HG03342 (cell line): ENCODE data around the gene COA3.

Experiments used
- ATAC-seq: cut with Tn5 transposase; IDR thresholded peaks from one replicate; pipeline ENCODE4 v1.9.1; 2021; ENCODE audit warnings: mild to moderate bottlenecking, moderate library complexity; ENCODE audit not compliant: unreplicated experiment

COA3 gene

GRCh38 chr17:42819939-42820535, 21.5 kb upstream of the COA3 start:
- ATAC-seq, result no peak

GRCh38 chr17:42818379-42818778, 19.9 kb upstream of the COA3 start:
- no peak for ATAC-seq

- ATAC-seq, result no peak
These were observed 19.4 kb upstream of the COA3 start for GRCh38 chr17:42817866-42818265.

- no peak for ATAC-seq
These were observed 16.3 kb upstream of the COA3 start for GRCh38 chr17:42814633-42815399.

- ATAC-seq, result no peak
These were observed 10.7 kb upstream of the COA3 start for GRCh38 chr17:42809250-42809649.

GRCh38 chr17:42806249-42806648, 7.7 kb upstream of the COA3 start:
- ATAC-seq, result no peak

- no peak for ATAC-seq
These were observed 6.4 kb upstream of the COA3 start for GRCh38 chr17:42804918-42805367.

GRCh38 chr17:42803074-42803883, 4.8 kb upstream of the COA3 start:
- no peak for ATAC-seq

- no peak for ATAC-seq
These were observed 507 bp downstream of the COA3 start for GRCh38 chr17:42798011-42798382.

GRCh38 chr17:42797067-42798007, 1.2 kb downstream of the COA3 start:
- ATAC-seq, result no peak

- no peak for ATAC-seq
These were observed 2.3 kb downstream of the COA3 start for GRCh38 chr17:42796066-42796758.

GRCh38 chr17:42795465-42795864, 3.0 kb downstream of the COA3 start:
- no peak for ATAC-seq

- ATAC-seq, result no peak
These were observed 3.4 kb downstream of the COA3 start for GRCh38 chr17:42795061-42795460.

GRCh38 chr17:42792545-42792944, 6.0 kb downstream of the COA3 start:
- no peak for ATAC-seq

- ATAC-seq, result no peak
These were observed 6.6 kb downstream of the COA3 start for GRCh38 chr17:42791948-42792347.

GRCh38 chr17:42787266-42787665, 11.2 kb downstream of the COA3 start:
- ATAC-seq, result no peak

- no peak for ATAC-seq
These were observed 13.5 kb downstream of the COA3 start for GRCh38 chr17:42784811-42785592.

- no peak for ATAC-seq
These were observed 14.1 kb downstream of the COA3 start for GRCh38 chr17:42784409-42784808.

GRCh38 chr17:42783791-42784138, 14.7 kb downstream of the COA3 start:
- no peak for ATAC-seq
